GM19452 (cell line): ENCODE data around the gene BRD3.
"Not testable (repeated sequence)": the region's sequence is repeated elsewhere in the genome, so short reads cannot be mapped to it uniquely, and the experiment has no call there.

Experiments used
- ATAC-seq: cut with Tn5 transposase; IDR thresholded peaks from one replicate; pipeline ENCODE4 v1.9.1; 2021; ENCODE audit not compliant: unreplicated experiment

BRD3 gene

DNA sequence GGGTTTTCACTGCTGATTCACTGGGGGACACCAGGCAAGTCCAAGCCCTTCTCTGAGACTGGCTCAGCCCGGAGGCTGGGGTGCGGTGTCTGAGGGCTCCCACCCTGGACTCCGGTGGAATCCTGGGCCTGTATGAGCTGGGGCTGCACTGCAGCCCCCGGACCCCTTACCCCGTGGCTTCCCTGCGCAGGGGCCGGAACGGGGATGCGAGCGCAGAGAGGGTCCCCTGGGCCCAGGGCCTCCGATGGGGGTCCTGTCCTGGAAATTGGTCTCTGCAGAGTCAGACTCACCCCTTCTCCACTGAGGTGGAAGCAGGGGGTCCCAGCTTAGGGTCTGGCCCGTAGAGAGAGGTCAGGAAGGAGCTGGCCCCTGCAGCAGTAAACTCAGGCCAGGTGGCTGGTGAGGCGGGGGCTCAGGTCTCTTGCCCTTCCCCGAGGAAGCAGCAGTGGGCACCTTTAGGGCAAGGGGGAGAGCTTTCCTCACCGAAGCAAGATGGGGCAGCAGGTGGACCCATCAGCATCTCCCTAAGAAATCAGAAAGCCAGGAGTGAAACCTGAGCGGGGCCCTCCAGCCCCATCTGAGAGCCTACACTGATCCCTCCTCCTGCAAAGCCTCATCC is 74.1 kb downstream of the BRD3 start:
- ATAC-seq: no peak

DNA sequence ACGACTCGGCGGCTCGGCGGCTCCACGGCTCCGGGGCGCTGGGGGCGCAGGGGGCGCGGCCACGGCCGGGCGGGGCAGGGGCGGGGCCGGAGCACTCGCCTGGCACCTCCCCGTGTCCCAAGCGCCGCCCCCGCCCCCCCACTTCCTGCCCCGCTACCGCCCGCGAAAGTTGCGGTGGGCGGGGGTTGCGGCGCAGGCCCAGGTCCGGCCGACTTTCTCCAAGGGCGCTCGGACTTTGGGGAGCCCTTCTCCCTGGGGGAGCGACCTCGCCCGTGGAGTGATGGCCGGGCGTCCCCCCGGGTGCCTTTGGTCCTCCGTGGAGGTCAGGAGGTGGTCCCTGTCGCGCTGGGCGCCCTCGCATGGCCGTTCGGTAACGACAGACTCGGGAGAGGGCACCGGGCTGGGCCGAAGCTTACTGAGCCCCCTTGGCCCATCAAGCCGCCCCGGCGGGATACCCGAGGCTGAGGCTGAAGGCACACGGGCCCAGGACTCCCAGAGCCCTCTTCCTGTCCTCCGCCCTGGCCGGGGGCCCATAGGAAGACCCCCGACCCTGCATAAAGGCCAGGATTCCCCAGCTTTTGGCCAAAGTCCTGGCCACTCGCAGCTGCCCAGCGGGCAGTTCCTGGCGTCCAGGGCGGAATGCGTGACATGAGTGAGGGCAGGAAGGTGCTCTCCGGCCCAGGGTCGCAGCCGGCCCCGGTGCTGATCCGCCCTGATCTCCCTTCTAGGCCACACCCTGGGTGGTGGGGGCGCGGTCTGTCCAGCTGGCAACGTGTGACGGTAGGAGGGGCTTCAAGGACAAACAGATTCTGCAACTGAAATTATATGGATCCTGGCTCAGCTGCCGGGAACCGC is 74.8 kb downstream of the BRD3 start:
- ATAC-seq: peak; percentile 49

DNA sequence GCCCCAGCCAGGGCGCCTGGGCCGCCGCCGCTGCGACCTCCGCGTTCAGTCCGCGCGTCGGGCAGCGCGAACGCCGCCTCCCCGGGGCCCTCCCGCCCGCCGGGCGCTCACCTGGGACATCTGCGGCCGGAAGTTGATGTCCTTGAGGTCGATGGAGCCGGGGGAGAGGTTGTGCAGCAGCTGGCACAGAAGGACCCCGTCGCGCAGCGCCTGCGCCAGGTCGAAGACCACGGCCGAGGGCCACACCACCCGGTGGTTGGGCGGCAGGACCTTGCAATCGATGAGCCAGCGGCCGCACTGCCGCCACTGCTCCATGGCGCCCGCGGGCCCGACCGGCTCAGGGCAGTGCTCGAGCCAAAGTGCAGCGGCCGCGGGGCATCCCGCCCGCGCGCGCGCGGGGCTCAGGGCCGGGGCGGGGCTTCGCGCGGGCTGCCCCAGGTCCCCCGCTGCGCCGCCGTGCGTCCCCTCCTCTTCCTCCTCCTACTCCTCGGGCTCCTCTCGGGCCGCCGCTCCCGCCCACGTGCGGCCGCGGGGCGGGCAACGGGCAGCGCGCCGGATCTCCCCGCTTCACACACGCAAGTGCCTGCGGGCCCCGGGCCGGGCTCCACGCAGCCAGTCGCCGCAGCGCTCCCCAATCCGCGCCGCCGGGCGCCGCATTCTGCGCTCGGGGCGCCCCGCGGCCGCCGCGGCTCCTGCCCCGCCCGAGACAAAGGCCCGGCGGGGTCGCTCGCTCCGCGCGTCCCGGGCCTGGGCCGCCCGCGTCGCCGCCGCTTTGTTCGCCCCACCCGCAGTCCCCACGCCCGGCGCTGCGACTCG is 75.7 kb downstream of the BRD3 start, which contains the start of gene VAV2:
VAV2 (minus strand) TSS at position 361 of the 816 bp plus-strand sequence; CDS start at position 315, 46 bp downstream.
- peak; percentile 40 for ATAC-seq

DNA sequence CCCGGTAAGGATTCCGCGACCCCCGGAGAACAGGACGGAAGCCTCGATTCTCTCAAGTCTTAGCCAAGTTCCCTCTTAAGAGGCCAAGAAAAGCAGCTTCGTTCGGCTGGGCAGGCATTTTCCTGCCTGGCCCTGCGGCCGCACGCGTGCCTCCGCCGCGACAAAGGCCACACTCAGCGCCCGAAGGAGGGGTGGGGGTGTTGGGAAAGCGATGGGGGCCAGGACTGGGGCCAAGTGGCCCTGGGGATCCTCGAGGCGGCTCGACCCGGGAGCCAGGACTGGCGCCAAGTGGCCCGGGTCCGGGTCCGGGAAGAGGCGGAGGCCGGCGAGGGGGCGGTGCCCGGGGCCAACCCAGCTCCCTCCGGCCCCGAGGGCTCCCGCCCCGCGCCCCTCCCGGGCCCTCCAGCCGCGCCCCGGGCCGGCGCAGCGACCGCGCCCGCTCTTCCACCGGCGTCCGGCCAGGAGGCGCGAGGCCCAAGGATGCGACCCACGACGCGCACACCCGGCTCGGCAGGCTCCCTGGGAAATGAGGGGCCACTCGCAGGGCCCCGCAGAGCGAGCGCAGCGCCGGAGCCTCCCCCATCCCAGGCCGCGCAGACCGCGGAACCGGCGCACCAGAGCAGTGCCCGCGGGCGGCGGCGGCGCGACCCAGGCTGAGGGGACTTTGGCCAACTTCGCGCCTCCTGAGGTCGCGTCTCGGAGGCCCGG is 76.5 kb downstream of the BRD3 start:
- peak; percentile 6 for ATAC-seq

- no peak for ATAC-seq
These were observed 77.2 kb downstream of the BRD3 start for GRCh38 chr9:133990366-133991213.

DNA sequence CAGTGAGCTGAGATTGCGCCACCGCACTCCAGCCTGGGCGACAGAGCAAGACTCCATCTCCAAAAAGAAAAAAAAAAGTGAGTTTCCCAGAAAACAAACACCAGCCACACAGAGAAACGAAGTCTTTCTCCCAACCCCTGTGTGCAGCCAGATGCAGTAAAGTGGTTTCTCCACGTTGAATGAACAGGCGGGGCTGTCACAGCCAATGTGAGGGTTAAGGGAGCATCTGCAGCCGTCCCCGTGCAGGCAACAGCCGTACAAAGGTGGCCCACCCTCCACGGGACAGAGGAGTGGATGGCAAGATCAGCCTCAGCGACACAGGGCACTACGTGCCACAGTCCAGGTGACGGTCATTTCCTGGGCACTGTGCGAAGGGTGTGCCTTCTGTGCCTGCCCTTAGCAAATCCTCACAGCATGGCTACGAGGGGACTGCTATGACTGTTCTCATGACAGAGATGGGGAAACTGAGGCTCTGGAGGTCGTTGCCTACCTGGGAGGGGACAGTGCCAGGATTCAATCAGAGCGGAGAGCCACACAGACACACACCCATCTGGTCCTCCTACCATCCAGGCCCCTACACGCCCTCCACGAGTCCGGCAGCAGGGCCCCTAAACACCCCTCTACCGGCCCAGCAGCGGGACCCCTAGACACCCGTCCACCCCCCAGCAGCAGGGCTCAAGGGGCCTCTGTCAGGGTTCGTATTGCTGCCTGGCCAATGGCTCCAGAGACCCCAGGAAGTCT is 78.0 kb downstream of the BRD3 start:
- ATAC-seq: no peak

GRCh38 chr9:133988771-133989170 is 79.1 kb downstream of the BRD3 start:
- not testable (repeated sequence) for ATAC-seq

GRCh38 chr9:133987946-133988665 is 79.7 kb downstream of the BRD3 start:
- ATAC-seq: no peak

- ATAC-seq: no peak
These were observed 80.4 kb downstream of the BRD3 start for GRCh38 chr9:133987446-133987788.

- ATAC-seq: no peak
These were observed 80.9 kb downstream of the BRD3 start for GRCh38 chr9:133986774-133987445.

GRCh38 chr9:133986061-133986460 is 81.8 kb downstream of the BRD3 start:
- ATAC-seq: no peak

DNA sequence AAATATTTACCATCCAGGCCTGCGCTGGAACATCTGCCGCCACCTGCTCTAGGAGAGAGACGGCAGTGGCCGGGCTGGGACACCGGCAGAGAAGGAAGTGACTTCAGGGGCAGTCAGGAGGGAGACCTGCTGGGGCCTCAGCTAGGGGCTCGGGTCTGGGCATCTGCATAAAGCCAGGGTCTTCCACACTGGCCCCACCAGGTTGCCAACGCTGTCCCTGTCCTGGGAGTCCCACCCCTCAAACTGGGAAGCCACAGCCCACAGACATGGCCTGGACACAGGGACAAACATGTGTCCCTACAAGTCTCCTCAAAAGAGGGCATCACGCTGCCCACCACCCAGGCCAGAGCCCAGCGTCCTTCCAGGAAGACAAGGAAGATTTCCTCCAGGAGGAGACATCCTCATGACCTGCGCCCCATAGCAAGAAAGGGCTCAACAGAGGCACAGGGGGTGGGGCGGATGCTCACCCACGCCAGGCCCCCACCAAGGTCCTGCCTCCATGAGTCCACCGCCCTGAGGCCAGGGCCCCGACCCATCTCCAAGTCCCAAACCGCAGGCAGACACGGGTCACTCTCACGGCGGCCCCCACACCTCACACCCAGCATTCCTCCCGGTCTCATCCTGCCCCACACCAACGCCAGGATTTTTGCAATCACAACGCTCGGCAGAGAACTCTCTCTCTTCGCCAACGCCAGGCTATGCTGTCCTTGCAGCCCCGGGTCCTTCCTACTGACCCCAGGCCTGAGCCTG is 84.7 kb downstream of the BRD3 start:
- ATAC-seq: no peak

- ATAC-seq: no peak
These were observed 85.7 kb downstream of the BRD3 start for GRCh38 chr9:133981958-133982681.

DNA sequence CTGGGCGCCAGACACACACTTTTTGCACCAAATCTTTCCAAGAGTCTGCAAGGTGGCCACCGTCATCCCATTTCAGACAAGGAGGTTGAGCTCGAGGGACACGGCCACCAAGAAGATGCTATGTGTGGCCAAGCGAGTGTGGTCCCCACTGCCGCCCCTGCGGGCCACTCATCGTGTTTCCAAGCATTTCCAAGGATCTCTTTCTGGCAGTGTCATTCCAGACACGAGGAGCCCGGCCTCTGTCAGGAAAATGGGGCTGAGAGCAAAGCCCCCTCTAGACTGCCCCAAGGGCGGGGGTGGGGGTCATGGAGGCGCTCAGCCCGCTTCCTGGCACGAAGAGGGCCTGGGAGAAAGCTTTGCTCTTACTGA is 86.3 kb downstream of the BRD3 start:
- no peak for ATAC-seq

DNA sequence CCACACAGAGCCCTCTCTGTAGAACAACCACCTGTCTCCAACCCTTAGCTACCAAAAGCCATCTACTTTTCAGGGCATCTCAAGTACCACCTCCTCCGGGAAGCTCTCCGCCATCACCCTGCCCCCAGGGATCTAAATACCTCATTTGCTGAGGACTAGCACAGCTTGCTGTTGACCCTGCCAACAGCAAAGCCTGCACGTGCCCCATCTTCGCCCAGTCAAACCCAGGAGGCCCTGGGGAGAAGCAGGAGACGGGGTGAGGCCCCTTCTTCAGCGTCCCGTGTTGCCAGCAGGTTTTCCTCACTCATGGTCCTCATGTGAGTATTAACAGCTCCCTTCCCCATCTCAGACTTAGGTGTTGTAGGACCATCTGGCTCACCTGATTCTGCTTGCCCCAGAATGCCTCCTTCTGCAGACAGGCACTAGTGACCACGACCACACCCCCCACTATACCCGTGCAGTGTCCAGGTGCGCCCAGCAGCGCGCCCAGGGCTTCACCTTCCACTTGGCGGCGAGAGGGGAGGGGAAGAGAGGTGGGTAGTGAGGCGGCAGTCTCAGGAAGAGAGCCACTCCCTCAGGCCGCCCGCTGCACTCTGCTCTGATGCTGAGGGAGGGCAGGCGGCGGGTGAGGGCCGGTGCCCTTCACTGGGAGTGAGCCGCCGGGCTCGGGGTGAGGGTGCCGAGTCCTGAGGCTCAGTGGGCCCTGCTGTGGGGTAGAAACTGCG is 86.8 kb downstream of the BRD3 start:
- no peak for ATAC-seq
